ENCODE measurements around the gene TMPRSS3.

- TF ChIP-seq POLR2A (IDR thresholded peaks at IDR 0.05), result no peak
- TF ChIP-seq CTCF (IDR thresholded peaks at IDR 0.05), result no peak
Observed at GRCh38 chr21:42374457-42374856, 21.4 kb downstream of the TMPRSS3 start.
